HG03439 (cell line): Measurements from ENCODE around the gene OSBP2.

Experiments used
- ATAC-seq: cut with Tn5 transposase; IDR thresholded peaks from one replicate; pipeline ENCODE4 v1.9.1; 2021; ENCODE audit warnings: mild to moderate bottlenecking, moderate library complexity; ENCODE audit not compliant: unreplicated experiment

Gene OSBP2

GRCh38 chr22:30864441-30865420 is 170.1 kb downstream of the OSBP2 start:
- ATAC-seq, result no peak

GRCh38 chr22:30865656-30866055 is 171.0 kb downstream of the OSBP2 start:
- no peak for ATAC-seq

GRCh38 chr22:30866216-30866615 is 171.5 kb downstream of the OSBP2 start:
- ATAC-seq, result no peak

GRCh38 chr22:30866811-30867271 is 172.2 kb downstream of the OSBP2 start:
- ATAC-seq, result no peak

- ATAC-seq, result no peak
Measured at GRCh38 chr22:30867746-30868662, 173.3 kb downstream of the OSBP2 start.

GRCh38 chr22:30868663-30869385 is 174.2 kb downstream of the OSBP2 start:
- no peak for ATAC-seq

GRCh38 chr22:30869667-30870395 is 175.2 kb downstream of the OSBP2 start:
- no peak for ATAC-seq

GRCh38 chr22:30870451-30871345 is 176.0 kb downstream of the OSBP2 start:
- no peak for ATAC-seq

- ATAC-seq, result no peak
Measured at GRCh38 chr22:30871391-30872284, 177.0 kb downstream of the OSBP2 start.

- no peak for ATAC-seq
Measured at GRCh38 chr22:30872285-30873041, 177.8 kb downstream of the OSBP2 start.

- no peak for ATAC-seq
Measured at GRCh38 chr22:30873086-30873650, 178.5 kb downstream of the OSBP2 start.

- no peak for ATAC-seq
Measured at GRCh38 chr22:30873661-30874060, 179.0 kb downstream of the OSBP2 start.

- no peak for ATAC-seq
Measured at GRCh38 chr22:30874431-30875370, 180.0 kb downstream of the OSBP2 start.

- no peak for ATAC-seq
Measured at GRCh38 chr22:30875481-30876215, 181.0 kb downstream of the OSBP2 start.

- ATAC-seq, result no peak
Measured at GRCh38 chr22:30876221-30876751, 181.6 kb downstream of the OSBP2 start.
